22Rv1 (cell line): Measurements from ENCODE around the gene EPB41L4B.

Source experiments
- H3K27ac ChIP-seq: fragments of 450-650 bp; 2 replicates; pipeline ENCODE4 v1.5.1; 2017
- CTCF ChIP-seq: fragments of 450-650 bp; IDR thresholded peaks from 2 replicates; pipeline ENCODE4 v1.5.1; 2017; ENCODE audit warnings: mild to moderate bottlenecking
- ZFX ChIP-seq: fragments of 450-650 bp; IDR thresholded peaks from 2 replicates; pipeline ENCODE4 v1.6.1; 2017; ENCODE audit warnings: antibody characterized with exemption, borderline replicate concordance

The EPB41L4B gene

DNA sequence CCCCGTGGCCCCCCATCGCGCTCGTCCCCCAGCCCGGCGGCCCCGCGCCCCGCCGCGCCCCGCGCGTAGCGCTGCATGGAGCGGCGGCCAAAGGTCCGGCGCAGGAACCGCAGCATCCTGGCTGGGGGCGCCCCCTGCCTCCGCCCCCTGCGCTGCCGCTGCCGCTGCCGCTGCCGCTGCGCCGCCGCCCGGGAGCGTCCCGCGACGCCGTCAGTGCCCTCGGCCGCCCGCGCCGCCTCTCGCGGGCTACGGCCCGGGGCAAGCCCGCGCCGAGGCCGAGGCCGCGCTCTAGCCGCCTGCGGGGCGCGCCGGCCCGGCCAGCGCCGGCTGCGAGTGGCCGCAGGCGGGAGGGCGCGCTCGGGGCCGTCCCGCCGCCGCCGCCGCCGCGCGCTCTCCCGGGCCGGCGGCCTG, 523 bp downstream of the EPB41L4B start:
- H3K27ac ChIP-seq = peak overlapping the region; percentile 46; the same call in 1 of the 2 replicates
- TF ChIP-seq CTCF (no peak), ZFX (no peak)

DNA sequence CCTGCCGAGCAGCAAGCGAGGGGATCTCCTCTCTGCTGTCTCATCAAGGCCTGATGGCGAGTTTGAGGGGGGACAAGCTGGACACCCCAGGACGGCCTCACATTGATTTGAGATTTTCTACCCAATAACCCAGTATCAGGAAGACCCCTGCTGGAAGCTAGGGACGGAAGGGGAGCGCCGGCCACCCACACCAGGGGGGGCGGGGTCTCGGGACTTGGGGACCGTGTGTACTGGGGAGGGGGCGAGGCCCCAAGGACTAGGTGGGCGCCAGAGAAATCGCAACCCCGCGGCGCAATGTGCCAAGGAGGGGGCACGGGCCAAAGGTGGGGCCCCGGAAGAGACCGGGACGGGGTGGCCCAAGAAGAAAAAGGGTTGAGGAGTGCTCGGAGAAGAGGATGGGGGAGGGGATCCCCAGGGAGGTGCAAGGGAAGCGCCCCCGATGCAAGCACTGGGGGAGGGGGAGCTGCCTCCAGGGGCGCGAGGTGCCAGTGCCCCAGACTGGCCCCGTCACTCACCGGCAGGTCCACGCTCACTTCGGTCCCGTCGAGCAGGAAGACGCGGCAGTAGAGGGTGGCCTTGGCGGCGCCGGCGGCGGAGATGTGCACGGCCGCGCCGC, 1.1 kb downstream of the EPB41L4B start:
- H3K27ac ChIP-seq = no peak overlapping the region

GRCh38 chr9:109319017-109319625, 1.7 kb downstream of the EPB41L4B start:
- TF ChIP-seq ZFX = no peak
- TF ChIP-seq CTCF = no peak
- no peak overlapping the region for H3K27ac ChIP-seq

More for the DNA sequence above, 1.1 kb downstream of the EPB41L4B start:
- TF ChIP-seq CTCF = no peak
- no peak for TF ChIP-seq ZFX

DNA sequence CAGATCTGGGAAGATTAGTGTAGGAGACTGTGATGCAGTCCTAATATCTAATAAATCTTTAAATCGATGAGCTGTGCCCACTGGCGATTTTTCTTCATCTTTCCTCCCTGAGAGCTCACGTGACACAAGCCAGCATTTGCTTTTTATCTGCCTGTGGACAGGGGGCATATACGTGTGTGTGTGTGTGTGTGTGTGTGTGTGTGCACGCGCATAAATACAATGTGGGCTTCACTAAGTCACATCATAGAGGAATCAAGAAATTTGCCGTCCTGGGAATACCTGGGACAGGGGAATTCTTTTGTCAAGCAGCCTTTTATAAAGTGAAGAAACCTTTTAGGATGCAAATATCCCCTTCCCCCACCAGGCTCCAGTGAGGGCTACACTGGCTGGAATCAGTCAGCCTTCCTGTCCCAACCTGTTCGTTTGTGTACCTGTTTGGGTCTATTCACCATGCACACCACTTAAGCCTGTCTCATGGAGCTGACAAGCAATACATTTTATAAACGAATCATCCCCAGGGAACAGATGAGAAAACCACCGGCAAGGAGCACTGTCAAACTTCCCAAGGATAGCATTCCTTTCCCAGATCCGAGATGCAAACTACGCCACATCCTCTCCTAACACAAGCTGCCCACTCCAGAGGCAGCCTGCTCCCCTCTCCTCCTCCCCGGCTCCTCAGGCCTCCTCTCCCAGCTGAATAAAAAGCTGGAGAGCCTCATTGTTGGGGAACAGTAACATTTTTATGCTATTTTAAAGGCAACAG, 2.7 kb downstream of the EPB41L4B start:
- no peak overlapping the region for H3K27ac ChIP-seq
- no peak for TF ChIP-seq CTCF
- no peak for TF ChIP-seq ZFX

DNA sequence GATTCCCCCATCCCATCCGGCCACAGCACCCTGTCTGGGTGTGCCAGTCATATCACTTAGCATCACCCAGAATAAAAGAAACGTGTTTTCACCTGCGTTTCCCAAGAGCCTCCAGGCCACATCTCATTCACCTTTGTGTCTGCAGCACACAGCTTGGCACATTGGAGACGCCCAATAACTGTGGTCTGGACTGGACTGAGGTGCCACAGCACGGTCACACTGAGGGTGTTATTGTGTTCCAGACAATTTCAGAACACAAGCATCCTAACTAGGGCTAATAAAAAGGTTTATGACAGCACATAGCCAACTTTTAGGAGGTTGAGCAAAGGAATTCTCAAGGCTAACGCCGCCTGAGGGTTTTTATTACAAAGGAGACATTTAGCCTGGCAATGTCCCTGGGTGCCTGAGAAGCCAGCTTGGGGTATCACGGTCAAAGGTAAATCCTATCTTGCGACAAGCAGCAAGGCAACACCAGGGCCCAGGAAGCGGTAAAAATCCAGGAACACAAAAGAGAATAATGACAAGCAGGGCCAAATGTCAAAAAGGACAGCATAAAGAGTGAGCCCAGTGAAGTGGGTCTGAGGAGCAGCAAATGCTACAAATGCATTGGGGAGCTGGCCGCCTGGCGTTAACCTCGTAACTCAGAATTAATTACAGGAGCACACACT, 3.4 kb downstream of the EPB41L4B start:
- TF ChIP-seq CTCF (no peak), ZFX (no peak)
- peak overlapping the region; percentile 63 for H3K27ac ChIP-seq

- peak overlapping the region; percentile 63 for H3K27ac ChIP-seq
- no peak for TF ChIP-seq ZFX
- peak; percentile 14; the same call in 1 of the 2 replicates for TF ChIP-seq CTCF
Measured at GRCh38 chr9:109316207-109316640, 4.6 kb downstream of the EPB41L4B start.
